Measurements from ENCODE around the gene FAM50A. TPM values are rescaled to one million over a fixed set of nuclear protein-coding genes. Genes with fewer than 3 reads are reported as not detected.
"Not testable (repeated sequence)": the region's sequence is repeated elsewhere in the genome, so short reads cannot be mapped to it uniquely, and the experiment has no call there.

Gene FAM50A
- total RNA-seq, 1 experiment from 2014 or later: 63.4 TPM

GRCh38 chrX:154490414-154491083, 46.6 kb downstream of the FAM50A start, which contains the start of gene SLC10A3:
SLC10A3 (minus strand) TSS chrX:154490629; CDS start chrX:154488940, 1,689 bp downstream.
- peak; percentile 91 for DNase-seq (ENCODE audit: low spot score)
- in situ Hi-C loops (cut with HindIII; ENCODE audit: low sequenced_read_pairs): no loop called here

DNA sequence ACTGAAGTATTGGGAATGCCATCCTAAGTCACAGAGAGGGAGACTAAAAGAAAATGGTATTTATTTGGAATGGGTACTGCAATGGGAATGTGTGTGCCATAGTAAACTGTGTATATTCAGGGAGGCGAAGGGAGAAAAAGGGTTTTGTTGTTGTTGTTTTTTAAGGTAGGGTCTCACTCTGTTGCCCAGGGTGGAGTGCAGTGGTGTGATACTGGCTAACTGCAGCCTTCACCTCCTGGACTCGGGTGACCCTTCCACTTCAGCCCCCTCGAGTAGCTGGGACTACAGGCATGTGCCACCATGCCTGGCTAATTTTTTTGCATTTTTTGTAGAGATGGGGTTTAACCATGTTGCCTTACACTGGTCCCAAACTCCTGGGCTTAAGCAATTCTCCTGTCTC, 50.8 kb downstream of the FAM50A start:
- DNase-seq (ENCODE audit: low spot score): no peak
- in situ Hi-C loops (cut with HindIII; ENCODE audit: low sequenced_read_pairs): no loop called here

- no peak for DNase-seq (ENCODE audit: low spot score)
- in situ Hi-C loops (cut with HindIII; ENCODE audit: low sequenced_read_pairs): no loop called here
Measured at GRCh38 chrX:154495472-154495922, 51.6 kb downstream of the FAM50A start.

DNA sequence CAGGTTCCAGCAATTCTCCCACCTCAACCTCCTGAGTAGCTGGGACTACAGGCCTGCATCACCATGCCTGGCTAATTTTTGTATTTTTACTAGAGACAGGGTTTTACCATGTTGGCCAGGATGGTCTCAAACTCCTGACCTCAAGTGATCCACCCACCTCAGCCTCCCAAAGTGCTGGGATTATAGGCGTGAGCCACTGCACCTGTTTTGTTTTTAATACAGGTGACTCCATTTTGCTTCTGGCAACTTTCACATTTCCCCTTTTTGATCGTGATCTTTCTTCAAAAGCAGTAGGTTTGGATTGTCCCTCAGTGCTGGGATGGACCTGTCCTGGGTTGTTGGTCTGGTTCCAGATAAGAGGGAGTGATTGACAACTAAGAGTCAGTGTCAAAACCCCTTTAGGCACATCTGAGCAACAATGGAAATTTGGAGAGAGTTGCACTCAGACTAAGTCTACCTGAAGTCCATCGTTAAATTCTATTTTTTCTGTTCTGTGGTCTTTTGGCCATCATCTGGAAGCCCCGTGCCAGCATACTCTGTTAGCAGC, 52.7 kb downstream of the FAM50A start:
- DNase-seq (ENCODE audit: low spot score); in situ Hi-C loops (cut with HindIII; ENCODE audit: low sequenced_read_pairs): not testable (repeated sequence)

Other genes starting within 250 kb of the FAM50A start
- gene OPN1MW2, start 224.4 kb upstream of the FAM50A start, total RNA-seq (2014; rRNA removed; shearing (Covaris generic)): not detected in 2 replicates
- gene OPN1MW3, start 186.6 kb upstream of the FAM50A start, total RNA-seq (2014; rRNA removed; shearing (Covaris generic)): not detected in 2 replicates
- gene TEX28, start 149.0 kb upstream of the FAM50A start, total RNA-seq (2014; rRNA removed; shearing (Covaris generic)): not detected in 2 replicates
- not detected in 2 replicates for gene TKTL1, start 148.3 kb upstream of the FAM50A start, total RNA-seq (2014; rRNA removed; shearing (Covaris generic))
- gene FLNA, start 69.5 kb upstream of the FAM50A start, total RNA-seq (2014; rRNA removed; shearing (Covaris generic)): 811 and 832 TPM in 2 replicates
- gene EMD, start 64.8 kb upstream of the FAM50A start, total RNA-seq (2014; rRNA removed; shearing (Covaris generic)): 49.8 and 72.5 TPM in 2 replicates
- gene RPL10, start 45.8 kb upstream of the FAM50A start, total RNA-seq (2014; rRNA removed; shearing (Covaris generic)): 2,883 and 3,419 TPM in 2 replicates
- 20.5 and 41.3 TPM in 2 replicates for gene DNASE1L1, start 34.9 kb upstream of the FAM50A start, total RNA-seq (2014; rRNA removed; shearing (Covaris generic))
- 16.9 and 39.4 TPM in 2 replicates for gene TAFAZZIN, start 32.6 kb upstream of the FAM50A start, total RNA-seq (2014; rRNA removed; shearing (Covaris generic))
- 48.9 and 60.6 TPM in 2 replicates for gene ATP6AP1, start 15.5 kb upstream of the FAM50A start, total RNA-seq (2014; rRNA removed; shearing (Covaris generic))
- gene GDI1, start 7.0 kb upstream of the FAM50A start, total RNA-seq (2014; rRNA removed; shearing (Covaris generic)): 51.4 and 57.6 TPM in 2 replicates
- 3.6 and 6.0 TPM in 2 replicates for gene PLXNA3, start 14.1 kb downstream of the FAM50A start, total RNA-seq (2014; rRNA removed; shearing (Covaris generic))
- gene LAGE3, start 35.1 kb downstream of the FAM50A start, total RNA-seq (2014; rRNA removed; shearing (Covaris generic)): 72.0 and 79.9 TPM in 2 replicates
- 48.2 and 58.1 TPM in 2 replicates for gene UBL4A, start 42.5 kb downstream of the FAM50A start, total RNA-seq (2014; rRNA removed; shearing (Covaris generic))
- 12.6 and 24.0 TPM in 2 replicates for gene SLC10A3, start 46.5 kb downstream of the FAM50A start, total RNA-seq (2014; rRNA removed; shearing (Covaris generic))
- 47.5 and 47.8 TPM in 2 replicates for gene FAM3A, start 72.1 kb downstream of the FAM50A start, total RNA-seq (2014; rRNA removed; shearing (Covaris generic))
- gene G6PD, start 102.7 kb downstream of the FAM50A start, total RNA-seq (2014; rRNA removed; shearing (Covaris generic)): 32.0 and 32.9 TPM in 2 replicates
- gene IKBKG, start 103.5 kb downstream of the FAM50A start, total RNA-seq (2014; rRNA removed; shearing (Covaris generic)): 12.0 and 13.2 TPM in 2 replicates
- not detected in 2 replicates for gene CTAG1A, start 141.0 kb downstream of the FAM50A start, total RNA-seq (2014; rRNA removed; shearing (Covaris generic))
- not detected in 2 replicates for gene CTAG1B, start 175.1 kb downstream of the FAM50A start, total RNA-seq (2014; rRNA removed; shearing (Covaris generic))
- not detected in 2 replicates for gene CTAG2, start 209.4 kb downstream of the FAM50A start, total RNA-seq (2014; rRNA removed; shearing (Covaris generic))

Measured in G401 (cell line).